Fibroblast of lung (primary cell): ENCODE results near the gene POM121L2. TPM values are rescaled to one million over a fixed set of nuclear protein-coding genes. Genes with fewer than 3 reads are reported as not detected.

Experiments used
- DNase-seq, 2 donors: peaks; one replicate each; pipeline versions ENCODE4 v3.0.0 to v3.0.0-alpha.2; 2010; ENCODE audit warnings: low read depth in 2 of 2
- H2AFZ ChIP-seq: 2 replicates; pipeline ENCODE4 v1.5.1; 2012; ENCODE audit warnings: low read length, control low read depth, inconsistent platforms
- H3K27ac ChIP-seq: 2 replicates; pipeline ENCODE4 v1.5.1; 2011; ENCODE audit warnings: low read length, control low read depth; ENCODE audit not compliant: insufficient read depth
- H3K27me3 ChIP-seq: 2 replicates; pipeline ENCODE4 v1.5.1; 2011; ENCODE audit warnings: mild to moderate bottlenecking, low read length; ENCODE audit not compliant: control insufficient read depth, insufficient read depth
- H3K36me3 ChIP-seq: 2 replicates; pipeline ENCODE4 v1.5.1; 2011; ENCODE audit warnings: low read length; ENCODE audit not compliant: control insufficient read depth, insufficient read depth
- H3K4me1 ChIP-seq: 2 replicates; pipeline ENCODE4 v1.5.1; 2011; ENCODE audit warnings: low read length; ENCODE audit not compliant: control insufficient read depth, insufficient read depth; ENCODE audit errors: extremely low read depth
- H3K4me2 ChIP-seq: 2 replicates; pipeline ENCODE4 v1.5.1; 2011; ENCODE audit warnings: low read length, control low read depth; ENCODE audit not compliant: insufficient read depth; ENCODE audit errors: extremely low read depth
- H3K4me3 ChIP-seq, 4 experiments: fragments of 200-600 bp in 1 of 4; sonication (generic) in 1 of 4; replicated peaks in 1 of 4; 2 replicates each; pipeline ENCODE4 v1.5.1; 2011 to 2016; ENCODE audit warnings: low read length in 4 of 4, low read depth in 3 of 4, mild to moderate bottlenecking in 3 of 4, control low read depth in 2 of 4, inconsistent platforms in 1 of 4, mixed read lengths in 1 of 4; ENCODE audit not compliant: insufficient read depth in 1 of 4; ENCODE audit errors: control extremely low read depth in 1 of 4
- H3K79me2 ChIP-seq: 2 replicates; pipeline ENCODE4 v1.5.1; 2012; ENCODE audit warnings: mild to moderate bottlenecking, low read length, inconsistent platforms; ENCODE audit not compliant: control insufficient read depth, insufficient read depth
- H3K9ac ChIP-seq: 2 replicates; pipeline ENCODE4 v1.5.1; 2011; ENCODE audit warnings: mild to moderate bottlenecking, low read length, control low read depth; ENCODE audit not compliant: insufficient read depth
- H3K9me3 ChIP-seq: 2 replicates; pipeline ENCODE4 v1.5.1; 2012; ENCODE audit warnings: low read depth, low read length; ENCODE audit not compliant: control insufficient read depth, insufficient read depth
- H4K20me1 ChIP-seq: 2 replicates; pipeline ENCODE4 v1.5.1; 2011; ENCODE audit warnings: low read length; ENCODE audit not compliant: control insufficient read depth, insufficient read depth; ENCODE audit errors: extremely low read depth
- CTCF ChIP-seq, 2 donors: IDR thresholded peaks in 1 of 2; conservative IDR thresholded peaks in 1 of 2; 1 replicate in 1 of 2; 2 replicates in 1 of 2; pipeline ENCODE4 v1.5.1; 2011 to 2012; ENCODE audit warnings: low read length in 2 of 2, control low read depth in 1 of 2, inconsistent platforms in 1 of 2, low read depth in 1 of 2, mild to moderate bottlenecking in 1 of 2
- EZH2 ChIP-seq: IDR thresholded peaks from 2 replicates; pipeline ENCODE4 v1.5.1; 2012; ENCODE audit warnings: low read length, control low read depth, mild to moderate bottlenecking; ENCODE audit errors: missing control alignments
- polyA plus RNA-seq, 2 donors: library from polyadenylated mRNA; depleted of rRNA in 1 of 2; stranded (reverse) in 1 of 2; unstranded in 1 of 2; fragments of >200 nt; gene quantifications; 2 replicates each; pipeline ENCODE4 v1.2.1, GENCODE V29; 2011 to 2012; ENCODE audit warnings: missing spikeins in 1 of 2
- total RNA-seq: library from RNA; depleted of rRNA; stranded (reverse); fragments of >200 nt; gene quantifications from 2 replicates; pipeline ENCODE4 v1.2.1, GENCODE V29; 2014

POM121L2 gene
- total and polyA plus RNA-seq, 2 donors (not counting 1 experiment from before 2014, with no cell fraction given) = not detected

GRCh38 chr6:27352850-27353249 is 40.8 kb upstream of the POM121L2 start:
- H3K27me3 ChIP-seq = no peaks in the 10 kb centered on the region
- H3K36me3 ChIP-seq = no peaks in the 10 kb centered on the region
- no peak for TF ChIP-seq CTCF (conservative IDR thresholded peaks at IDR 0.05 in 1 of 2, IDR thresholded peaks at IDR 0.05 in 1 of 2; ENCODE audit: low read depth in 1 of 2, low read length in 2 of 2)
- no peak for TF ChIP-seq EZH2
- no peak overlapping the region for H2AFZ ChIP-seq
- H3K27ac ChIP-seq = no peak overlapping the region
- DNase-seq = no peak
- no peak overlapping the region for H3K4me3 ChIP-seq
- H3K4me2 ChIP-seq = no peak overlapping the region
- no peaks in the 10 kb centered on the region for H3K4me1 ChIP-seq
- H3K79me2 ChIP-seq = no peaks in the 10 kb centered on the region
- no peaks in the 10 kb centered on the region for H3K9me3 ChIP-seq
- no peaks in the 10 kb centered on the region for H4K20me1 ChIP-seq
- no peak overlapping the region for H3K9ac ChIP-seq

- no peak for DNase-seq
- H2AFZ ChIP-seq = no peak overlapping the region
- no peaks in the 10 kb centered on the region for H4K20me1 ChIP-seq
- H3K4me1 ChIP-seq = no peaks in the 10 kb centered on the region
- no peak overlapping the region for H3K9ac ChIP-seq
- TF ChIP-seq EZH2 (no peak), CTCF (conservative IDR thresholded peaks at IDR 0.05 in 1 of 2, IDR thresholded peaks at IDR 0.05 in 1 of 2; ENCODE audit: low read depth in 1 of 2, low read length in 2 of 2) (no peak)
- no peak overlapping the region for H3K27ac ChIP-seq
- no peak overlapping the region for H3K4me2 ChIP-seq
- no peaks in the 10 kb centered on the region for H3K79me2 ChIP-seq
- no peaks in the 10 kb centered on the region for H3K36me3 ChIP-seq
- no peak overlapping the region for H3K4me3 ChIP-seq
- H3K27me3 ChIP-seq = no peaks in the 10 kb centered on the region
- H3K9me3 ChIP-seq = no peaks in the 10 kb centered on the region
Observed at GRCh38 chr6:27334141-27334540, 22.1 kb upstream of the POM121L2 start.

- Histone ChIP-seq H3K4me3 (peak overlapping the region; percentile 55 to 79 (median 70)), H4K20me1 (no peaks in the 10 kb centered on the region), H3K4me1 (no peaks in the 10 kb centered on the region), H2AFZ (no peak overlapping the region), H3K36me3 (no peaks in the 10 kb centered on the region), H3K27me3 (no peaks in the 10 kb centered on the region), H3K9me3 (no peaks in the 10 kb centered on the region), H3K4me2 (peak overlapping the region; percentile 97), H3K79me2 (no peaks in the 10 kb centered on the region), H3K27ac (no peak overlapping the region), H3K9ac (no peak overlapping the region)
- DNase-seq = no peak
- TF ChIP-seq CTCF (conservative IDR thresholded peaks at IDR 0.05 in 1 of 2, IDR thresholded peaks at IDR 0.05 in 1 of 2; ENCODE audit: low read depth in 1 of 2, low read length in 2 of 2) (no peak), EZH2 (no peak)
Observed at GRCh38 chr6:27333642-27334040, 21.6 kb upstream of the POM121L2 start.
